Activated T-helper 17 cell treated with anti-CD3 and anti-CD28 coated beads, Interleukin-2, amount 50 U/mL, for 72 hours (primary cell): Measurements from ENCODE around the gene HELZ. TPM values are rescaled to one million over a fixed set of nuclear protein-coding genes. Genes with fewer than 3 reads are reported as not detected.
"Not testable (repeated sequence)": the region's sequence is repeated elsewhere in the genome, so short reads cannot be mapped to it uniquely, and the experiment has no call there.

Experiments
- ATAC-seq: fragments of 150-1000 bp; cut with Tn5 transposase; replicated peaks from 2 replicates; pipeline ENCODE4 v1.10.0; 2021; ENCODE audit warnings: mild to moderate bottlenecking, moderate library complexity
- H3K27ac Mint-ChIP-seq: one replicate; pipeline ENCODE4 v1.8.0; 2022; ENCODE audit warnings: mixed read lengths
- H3K27me3 Mint-ChIP-seq: one replicate; pipeline ENCODE4 v1.8.0; 2022; ENCODE audit warnings: mixed read lengths
- H3K36me3 Mint-ChIP-seq: one replicate; pipeline ENCODE4 v1.8.0; 2022; ENCODE audit warnings: low read depth, mild to moderate bottlenecking, mixed read lengths
- H3K4me1 Mint-ChIP-seq: one replicate; pipeline ENCODE4 v1.8.0; 2022; ENCODE audit warnings: mixed read lengths
- H3K4me3 Mint-ChIP-seq: one replicate; pipeline ENCODE4 v1.8.0; 2022; ENCODE audit warnings: mild to moderate bottlenecking, mixed read lengths
- H3K9me3 Mint-ChIP-seq: one replicate; pipeline ENCODE4 v1.8.0; 2022; ENCODE audit warnings: mixed read lengths
- total RNA-seq, 2 donors: library from RNA; stranded (reverse); gene quantifications; one replicate each; pipeline ENCODE4 v1.2.3, GENCODE V29; 2022

The HELZ gene
- total RNA-seq, 2 donors from 2014 or later: 81.9 to 117 TPM

- H3K9me3 Mint-ChIP-seq: no peaks in the 10 kb centered on the region
- H3K27ac Mint-ChIP-seq: no peak overlapping the region
- no peak for ATAC-seq
- H3K36me3 Mint-ChIP-seq: peaks cover 98% of the 10 kb centered on the region
- peaks cover 18% of the 10 kb centered on the region for H3K4me1 Mint-ChIP-seq
- no peak overlapping the region for H3K4me3 Mint-ChIP-seq
- no peaks in the 10 kb centered on the region for H3K27me3 Mint-ChIP-seq
Observed at GRCh38 chr17:67162771-67163170, 82.2 kb downstream of the HELZ start.

DNA sequence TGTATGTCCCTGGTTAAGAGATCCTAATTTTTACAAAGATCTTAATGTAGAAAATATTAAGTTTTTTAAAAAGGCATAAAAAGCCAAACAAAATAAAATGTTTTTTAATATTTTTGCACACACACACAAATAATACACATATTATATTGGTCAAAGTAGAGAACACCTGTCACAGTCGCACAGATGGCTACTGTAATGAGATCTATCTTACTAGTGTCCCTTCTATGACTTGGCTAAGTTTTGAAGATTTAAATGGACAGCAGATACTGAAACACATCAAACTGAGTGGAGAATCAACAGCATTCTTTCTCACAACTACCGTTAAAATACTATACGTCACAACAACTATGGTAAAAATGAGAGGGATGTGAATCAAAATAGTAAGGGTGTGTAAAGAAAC is 83.4 kb downstream of the HELZ start:
- H3K4me1 Mint-ChIP-seq: peaks cover 24% of the 10 kb centered on the region

DNA sequence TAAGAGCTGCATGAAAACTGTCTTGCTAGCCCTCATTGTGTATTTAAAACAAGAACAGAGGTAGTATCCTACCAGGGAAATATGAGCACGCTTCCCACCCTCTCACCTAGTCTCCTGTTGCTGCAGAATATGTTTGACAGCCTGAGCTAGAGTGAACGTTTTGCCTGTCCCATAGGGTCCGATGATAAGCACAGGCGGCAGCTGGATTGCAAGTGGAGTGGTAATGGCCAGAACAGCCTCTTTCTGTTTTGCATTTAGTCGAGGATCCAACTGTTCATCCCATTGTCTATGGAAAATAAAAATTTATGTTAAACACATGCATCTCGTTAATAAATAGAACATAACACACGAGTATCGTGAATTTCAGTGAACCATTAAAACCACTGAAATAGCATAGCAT is 84.2 kb downstream of the HELZ start:
- no peak overlapping the region for H3K27ac Mint-ChIP-seq
- no peaks in the 10 kb centered on the region for H3K27me3 Mint-ChIP-seq
- no peak overlapping the region for H3K4me3 Mint-ChIP-seq
- ATAC-seq: no peak
- peaks cover 95% of the 10 kb centered on the region for H3K36me3 Mint-ChIP-seq
- peaks cover 28% of the 10 kb centered on the region for H3K4me1 Mint-ChIP-seq
- no peaks in the 10 kb centered on the region for H3K9me3 Mint-ChIP-seq

More for the DNA sequence above, 83.4 kb downstream of the HELZ start:
- Mint-ChIP-seq H3K4me3 (no peak overlapping the region), H3K27me3 (no peaks in the 10 kb centered on the region), H3K27ac (no peak overlapping the region), H3K36me3 (peaks cover 98% of the 10 kb centered on the region), H3K9me3 (no peaks in the 10 kb centered on the region)
- ATAC-seq: no peak

GRCh38 chr17:67157732-67158639 is 87.0 kb downstream of the HELZ start:
- Mint-ChIP-seq H3K9me3 (no peaks in the 10 kb centered on the region), H3K4me1 (peaks cover 18% of the 10 kb centered on the region), H3K4me3 (no peak overlapping the region), H3K27me3 (no peaks in the 10 kb centered on the region), H3K36me3 (peaks cover 83% of the 10 kb centered on the region), H3K27ac (no peak overlapping the region)
- no peak for ATAC-seq

DNA sequence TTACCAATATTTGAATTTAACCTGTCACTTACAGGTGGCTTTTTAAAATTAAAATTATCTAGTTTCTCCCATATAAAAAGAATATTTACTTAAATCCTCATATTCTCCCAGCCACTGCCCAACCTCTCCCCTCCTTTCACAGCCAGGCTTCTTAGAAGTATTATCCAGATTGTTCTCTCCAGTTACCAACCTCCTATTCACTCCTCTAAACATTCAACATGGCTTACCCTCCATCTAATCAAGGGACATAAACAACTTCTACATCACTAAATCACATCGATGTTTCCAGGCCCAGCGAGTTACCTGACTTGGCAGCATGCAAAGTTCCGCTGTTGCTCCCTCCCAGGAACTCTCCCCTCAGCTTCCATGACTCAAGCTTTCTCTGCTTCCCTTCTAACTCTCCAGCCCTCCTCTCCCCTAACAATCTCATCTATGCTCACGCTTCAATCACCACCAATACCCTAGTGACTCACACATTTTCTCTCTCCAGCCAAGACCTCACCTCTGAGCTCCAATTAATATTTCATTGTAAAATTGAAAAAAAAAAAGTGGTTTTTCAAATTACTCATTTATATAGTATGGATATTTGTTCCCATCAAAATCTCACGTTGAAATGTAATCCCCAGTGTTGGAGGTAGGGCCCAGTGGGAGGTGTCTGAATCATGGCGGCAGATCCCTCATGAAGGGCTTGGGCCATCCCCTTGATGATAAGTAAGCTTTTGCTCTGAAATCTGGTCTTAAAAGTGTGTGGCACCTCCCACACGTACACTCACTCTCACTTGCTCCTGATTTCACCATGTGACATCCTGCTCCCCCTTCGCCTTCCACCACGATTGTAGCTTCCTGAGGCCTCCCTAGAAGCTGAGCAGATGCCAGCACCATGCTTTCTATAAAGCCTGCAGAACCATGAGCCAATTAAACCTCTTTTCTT is 88.5 kb downstream of the HELZ start:
- Mint-ChIP-seq H3K27me3 (no peaks in the 10 kb centered on the region), H3K27ac (peak overlapping the region; percentile 65), H3K4me3 (peak overlapping the region; percentile 13), H3K9me3 (no peaks in the 10 kb centered on the region), H3K4me1 (peaks cover 28% of the 10 kb centered on the region), H3K36me3 (peaks cover 83% of the 10 kb centered on the region)
- peak; percentile 95 for ATAC-seq

DNA sequence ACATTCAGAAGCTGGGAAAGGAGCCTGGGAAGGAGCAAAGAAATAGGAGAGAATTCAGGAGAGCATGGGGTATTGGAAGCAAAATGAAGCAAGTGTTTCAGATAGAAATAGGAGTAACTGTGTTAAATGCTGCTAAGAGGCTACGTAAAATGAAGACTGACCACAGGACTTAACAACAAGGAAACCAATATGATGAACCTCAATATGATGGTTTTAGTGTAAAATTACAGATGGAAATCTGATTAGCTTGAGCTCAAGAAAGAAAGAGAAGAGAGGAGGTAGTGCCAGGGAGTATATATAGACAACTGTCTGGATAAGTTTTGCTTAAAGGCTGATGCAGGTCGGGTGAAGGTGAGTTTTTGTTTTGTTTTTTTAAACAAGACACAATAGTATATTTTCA is 92.2 kb downstream of the HELZ start:
- Mint-ChIP-seq H3K9me3 (no peaks in the 10 kb centered on the region), H3K36me3 (peaks cover 83% of the 10 kb centered on the region), H3K4me1 (peaks cover 22% of the 10 kb centered on the region), H3K27me3 (no peaks in the 10 kb centered on the region), H3K4me3 (no peak overlapping the region), H3K27ac (no peak overlapping the region)
- ATAC-seq: no peak

GRCh38 chr17:67151717-67152116 is 93.3 kb downstream of the HELZ start:
- Mint-ChIP-seq H3K4me1 (peaks cover 17% of the 10 kb centered on the region), H3K9me3 (no peaks in the 10 kb centered on the region), H3K27ac (peak overlapping the region; percentile 28), H3K4me3 (no peak overlapping the region), H3K36me3 (peaks cover 83% of the 10 kb centered on the region), H3K27me3 (no peaks in the 10 kb centered on the region)
- ATAC-seq: peak; percentile 70

- no peak overlapping the region for H3K4me3 Mint-ChIP-seq
- ATAC-seq: no peak
- H3K9me3 Mint-ChIP-seq: no peaks in the 10 kb centered on the region
- H3K27ac Mint-ChIP-seq: no peak overlapping the region
- H3K4me1 Mint-ChIP-seq: peaks cover 12% of the 10 kb centered on the region
- no peaks in the 10 kb centered on the region for H3K27me3 Mint-ChIP-seq
- H3K36me3 Mint-ChIP-seq: peaks cover 85% of the 10 kb centered on the region
Observed at GRCh38 chr17:67150826-67151225, 94.2 kb downstream of the HELZ start.

GRCh38 chr17:67148352-67148751 is 96.6 kb downstream of the HELZ start:
- Mint-ChIP-seq H3K4me1 (peaks cover 12% of the 10 kb centered on the region), H3K4me3 (no peak overlapping the region), H3K36me3 (peaks cover 98% of the 10 kb centered on the region), H3K9me3 (no peaks in the 10 kb centered on the region), H3K27ac (no peak overlapping the region), H3K27me3 (no peaks in the 10 kb centered on the region)
- no peak for ATAC-seq

- no peak overlapping the region for H3K27ac Mint-ChIP-seq
- peaks cover 94% of the 10 kb centered on the region for H3K36me3 Mint-ChIP-seq
- no peaks in the 10 kb centered on the region for H3K9me3 Mint-ChIP-seq
- H3K27me3 Mint-ChIP-seq: no peaks in the 10 kb centered on the region
- H3K4me3 Mint-ChIP-seq: no peak overlapping the region
- H3K4me1 Mint-ChIP-seq: peaks cover 3% of the 10 kb centered on the region
- ATAC-seq: no peak
Observed at GRCh38 chr17:67145183-67145805, 99.7 kb downstream of the HELZ start.

DNA sequence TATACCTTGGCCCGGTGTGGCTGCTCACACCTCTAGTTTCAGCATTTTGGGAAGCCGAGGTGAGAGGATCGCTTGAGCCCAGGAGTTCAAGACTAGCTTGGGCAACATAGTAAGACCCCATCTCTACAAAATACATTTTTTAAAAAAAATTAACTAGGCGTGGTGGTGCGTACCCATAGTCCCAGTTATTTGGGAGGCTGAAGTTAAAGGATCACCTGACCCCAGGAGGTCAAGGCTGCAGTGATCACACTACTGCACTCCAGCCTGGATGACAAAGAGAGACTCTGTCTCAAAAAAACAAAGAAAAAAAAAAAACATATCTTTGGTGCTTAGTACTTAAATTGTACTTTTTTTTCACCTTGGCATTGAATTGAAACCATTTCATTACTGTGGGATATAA is 101.7 kb downstream of the HELZ start:
- H3K9me3 Mint-ChIP-seq: no peaks in the 10 kb centered on the region
- H3K36me3 Mint-ChIP-seq: peaks cover 92% of the 10 kb centered on the region
- H3K27me3 Mint-ChIP-seq: no peaks in the 10 kb centered on the region
- no peak overlapping the region for H3K4me3 Mint-ChIP-seq
- H3K4me1 Mint-ChIP-seq: peaks cover 16% of the 10 kb centered on the region
- no peak overlapping the region for H3K27ac Mint-ChIP-seq
- no peak for ATAC-seq

- not testable (repeated sequence) for H3K9me3 Mint-ChIP-seq, H3K27me3 Mint-ChIP-seq, H3K4me3 Mint-ChIP-seq, ATAC-seq, H3K27ac Mint-ChIP-seq
- peaks cover 92% of the 10 kb centered on the region for H3K36me3 Mint-ChIP-seq
- H3K4me1 Mint-ChIP-seq: peaks cover 23% of the 10 kb centered on the region
Observed at GRCh38 chr17:67142030-67142429, 103.0 kb downstream of the HELZ start.

DNA sequence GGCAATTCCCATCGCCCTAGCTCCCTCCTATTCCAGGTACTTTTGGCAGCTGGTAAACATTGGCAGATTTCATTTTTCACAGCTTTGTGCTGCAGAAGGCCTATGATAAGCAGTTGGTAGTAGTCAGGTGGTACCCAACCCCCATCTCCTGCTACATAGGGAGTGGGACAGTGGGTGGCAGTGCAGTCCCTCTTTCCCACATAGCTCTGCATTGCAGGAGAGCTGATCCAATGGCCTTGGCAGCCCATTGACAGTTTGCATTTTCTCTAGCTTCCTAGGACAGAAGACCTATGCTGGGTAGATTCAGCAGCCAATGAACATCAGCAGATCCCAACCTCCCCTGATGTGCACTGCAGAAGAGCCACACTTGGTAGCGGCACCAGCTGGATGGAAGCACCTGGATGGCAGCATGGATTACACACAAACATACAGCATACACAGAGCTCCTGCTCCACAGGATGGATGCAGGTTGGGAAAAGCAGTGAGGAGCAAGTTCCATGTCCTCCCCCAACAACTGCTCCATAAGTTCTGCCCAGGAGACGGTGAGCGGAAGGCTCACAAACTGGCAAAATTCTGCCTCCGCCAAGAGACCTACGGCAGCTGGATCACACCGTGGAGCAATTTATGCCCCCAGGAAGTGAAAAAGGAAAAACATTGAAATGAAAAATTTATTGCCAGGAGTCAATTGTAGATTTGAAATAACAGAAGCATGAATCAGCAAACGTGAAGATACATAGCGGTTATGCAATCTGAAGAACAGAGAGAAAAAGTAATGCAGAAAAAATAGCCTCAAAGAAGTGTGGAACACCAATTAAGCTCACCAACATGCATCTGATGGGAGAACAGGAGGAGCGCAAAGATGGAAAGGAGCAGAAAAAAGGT is 105.0 kb downstream of the HELZ start:
- Mint-ChIP-seq H3K27me3 (no peaks in the 10 kb centered on the region), H3K36me3 (peaks cover 93% of the 10 kb centered on the region)

More for the DNA sequence above, 105.0 kb downstream of the HELZ start:
- ATAC-seq: peak; percentile 29
- peak overlapping the region; percentile 21 for H3K4me3 Mint-ChIP-seq
- no peaks in the 10 kb centered on the region for H3K9me3 Mint-ChIP-seq
- peaks cover 23% of the 10 kb centered on the region for H3K4me1 Mint-ChIP-seq
- peak overlapping the region; percentile 81 for H3K27ac Mint-ChIP-seq
